ENCODE results near the gene IFNA2. TPM values are rescaled to one million over a fixed set of nuclear protein-coding genes. Genes with fewer than 3 reads are reported as not detected.
"Not testable (repeated sequence)": the region's sequence is repeated elsewhere in the genome, so short reads cannot be mapped to it uniquely, and the experiment has no call there.

IFNA2 gene
- not detected for total RNA-seq

DNA sequence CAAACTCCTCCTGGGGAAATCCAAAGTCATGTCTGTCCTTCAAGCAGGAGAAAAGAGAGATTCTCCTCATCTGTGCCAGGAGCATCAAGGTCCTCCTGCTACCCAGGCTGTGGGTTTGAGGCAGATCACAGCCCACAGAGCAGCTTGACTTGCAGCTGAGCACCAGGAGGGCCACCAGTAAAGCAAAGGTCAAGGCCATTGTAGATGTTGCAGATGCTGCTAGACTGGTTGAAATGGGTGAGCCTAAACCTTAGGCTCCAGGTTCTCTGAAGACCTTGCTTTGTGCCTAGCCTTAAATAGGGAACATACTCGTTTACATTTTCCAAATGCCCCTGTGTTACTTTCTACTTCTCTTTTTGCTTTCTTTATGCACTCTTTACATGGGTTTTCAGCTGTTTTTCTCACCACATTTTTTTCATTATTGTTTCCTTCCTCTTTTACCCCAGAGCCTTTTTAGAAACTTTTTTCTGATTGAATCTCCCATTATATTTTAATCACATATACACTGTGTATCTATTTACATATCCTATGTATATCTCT is at the start of gene IFNA2:
IFNA2 (minus strand) TSS at position 268 of the 540 bp plus-strand sequence; CDS start at position 199, 69 bp downstream.
- no peak for DNase-seq (ENCODE audit: low spot score)

- DNase-seq (ENCODE audit: low spot score) = not testable (repeated sequence)
Observed at GRCh38 chr9:21435015-21435383, 49.8 kb upstream of the IFNA2 start.

DNA sequence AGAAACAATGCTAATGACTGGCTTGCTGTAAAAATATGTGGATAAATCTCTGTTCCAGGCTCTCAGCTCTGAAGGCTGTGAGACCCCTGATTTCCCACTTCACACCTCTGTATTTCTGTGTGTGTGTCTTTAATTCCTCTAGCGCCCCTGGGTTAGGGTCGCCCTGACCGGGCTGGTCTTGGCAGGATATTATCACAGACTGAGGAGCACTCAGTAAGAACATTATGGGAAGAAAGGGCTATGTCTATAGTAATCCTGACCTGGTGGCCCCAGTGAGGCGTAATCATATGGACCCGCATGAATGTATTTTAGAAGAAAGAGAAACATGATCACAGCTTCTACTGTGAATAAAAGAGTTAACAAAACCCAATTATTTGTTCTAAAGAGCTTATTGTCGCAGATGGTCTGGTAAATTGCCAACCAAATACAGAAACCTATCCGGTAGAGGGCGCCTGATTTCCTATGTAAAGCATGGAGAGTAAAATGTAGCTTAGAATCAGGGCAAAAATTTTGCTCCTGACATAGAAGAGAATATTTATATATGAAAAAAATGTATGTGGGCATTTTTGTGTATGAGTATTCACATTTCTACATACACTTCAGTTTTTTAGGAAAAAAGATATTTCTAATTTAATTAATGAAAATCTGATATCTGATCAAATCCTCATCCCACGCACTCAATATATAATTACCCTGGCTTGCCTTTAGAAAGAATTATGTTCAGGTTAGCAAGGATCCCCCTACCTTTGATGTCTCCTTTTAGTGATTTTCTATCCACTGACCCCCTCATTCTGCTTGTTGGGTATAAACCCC is 49.2 kb upstream of the IFNA2 start:
- DNase-seq (ENCODE audit: low spot score) = peak; percentile 25

- no peak for DNase-seq (ENCODE audit: low spot score)
Observed at GRCh38 chr9:21432672-21433425, 47.7 kb upstream of the IFNA2 start.

DNA sequence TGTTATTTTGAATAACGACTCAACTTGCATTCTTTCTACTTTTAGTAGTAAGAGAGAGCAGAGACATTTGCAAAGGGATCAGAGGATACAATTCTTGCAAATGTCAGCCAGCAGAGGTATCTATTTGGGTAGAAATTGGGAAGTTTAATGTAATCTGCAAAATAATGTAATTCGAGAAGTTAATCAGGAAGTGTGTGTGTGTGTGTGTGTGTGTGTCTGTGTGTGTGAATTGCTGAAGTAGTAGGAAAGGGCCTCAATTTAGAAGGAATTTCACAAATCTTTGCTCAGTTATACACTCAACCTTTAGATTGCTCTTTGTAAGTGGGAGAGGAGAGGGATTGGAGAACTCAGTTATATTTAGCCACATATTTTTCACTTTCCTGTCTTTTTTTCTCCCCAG is 44.0 kb upstream of the IFNA2 start:
- no peak for DNase-seq (ENCODE audit: low spot score)

- DNase-seq (ENCODE audit: low spot score) = no peak
Observed at GRCh38 chr9:21428235-21428634, 43.0 kb upstream of the IFNA2 start.

- peak; percentile 33 for DNase-seq (ENCODE audit: low spot score)
Observed at GRCh38 chr9:21415493-21416267, 30.5 kb upstream of the IFNA2 start.

- DNase-seq (ENCODE audit: low spot score) = no peak
Observed at GRCh38 chr9:21414220-21414940, 29.2 kb upstream of the IFNA2 start.

GRCh38 chr9:21413624-21414023 is 28.4 kb upstream of the IFNA2 start:
- no peak for DNase-seq (ENCODE audit: low spot score)

- no peak for DNase-seq (ENCODE audit: low spot score)
Observed at GRCh38 chr9:21413151-21413550, 28.0 kb upstream of the IFNA2 start.

DNA sequence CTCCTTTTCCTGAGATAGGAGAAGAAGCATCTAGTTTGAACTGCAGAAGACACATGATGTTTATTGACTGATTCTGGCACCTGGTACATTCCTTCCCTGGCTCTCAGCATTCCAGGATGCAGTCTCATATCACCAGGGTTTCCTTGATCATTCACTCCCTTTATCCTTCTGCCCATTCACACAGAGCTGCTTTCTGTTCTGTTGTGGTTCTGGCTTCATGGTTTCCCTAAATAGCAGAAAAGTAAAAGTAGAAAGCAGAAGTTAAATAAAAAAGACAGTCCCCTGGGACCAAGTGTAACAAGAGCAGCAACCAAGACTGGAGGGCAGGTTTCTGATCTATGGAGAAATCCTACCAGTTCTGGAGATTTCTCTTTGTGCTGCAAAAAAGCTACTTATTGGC is 26.9 kb upstream of the IFNA2 start:
- DNase-seq (ENCODE audit: low spot score) = no peak

- DNase-seq (ENCODE audit: low spot score) = no peak
Observed at GRCh38 chr9:21408817-21409216, 23.6 kb upstream of the IFNA2 start, which contains the start of gene IFNA8. Gene IFNA8, plus strand, starts transcription at chr9:21409117. Its CDS starts 60 bp downstream, at chr9:21409177.

DNA sequence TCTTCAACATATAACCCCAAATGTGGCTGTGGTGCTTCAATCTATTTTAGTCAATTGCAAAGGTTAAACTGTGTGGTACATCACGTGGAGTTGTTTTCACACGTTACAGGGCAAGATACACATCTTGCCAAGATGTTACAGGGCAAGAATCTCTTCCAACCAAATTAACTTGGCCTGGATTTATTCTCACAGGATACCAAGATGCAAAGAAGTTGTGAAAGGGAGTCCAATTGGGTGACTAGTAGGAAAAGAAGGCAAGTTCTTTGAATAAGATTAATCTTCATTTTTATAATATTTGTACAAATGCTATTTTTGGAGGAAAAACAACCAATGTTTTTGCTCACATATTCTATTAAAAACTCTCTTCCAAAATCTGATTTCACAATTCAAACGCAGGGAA is 18.9 kb upstream of the IFNA2 start:
- DNase-seq (ENCODE audit: low spot score) = no peak

GRCh38 chr9:21402386-21403251 is 17.4 kb upstream of the IFNA2 start:
- DNase-seq (ENCODE audit: low spot score) = no peak

- DNase-seq (ENCODE audit: low spot score) = no peak
Observed at GRCh38 chr9:21399956-21400355, 14.8 kb upstream of the IFNA2 start.

GRCh38 chr9:21398955-21399489 is 13.8 kb upstream of the IFNA2 start:
- DNase-seq (ENCODE audit: low spot score) = no peak

DNA sequence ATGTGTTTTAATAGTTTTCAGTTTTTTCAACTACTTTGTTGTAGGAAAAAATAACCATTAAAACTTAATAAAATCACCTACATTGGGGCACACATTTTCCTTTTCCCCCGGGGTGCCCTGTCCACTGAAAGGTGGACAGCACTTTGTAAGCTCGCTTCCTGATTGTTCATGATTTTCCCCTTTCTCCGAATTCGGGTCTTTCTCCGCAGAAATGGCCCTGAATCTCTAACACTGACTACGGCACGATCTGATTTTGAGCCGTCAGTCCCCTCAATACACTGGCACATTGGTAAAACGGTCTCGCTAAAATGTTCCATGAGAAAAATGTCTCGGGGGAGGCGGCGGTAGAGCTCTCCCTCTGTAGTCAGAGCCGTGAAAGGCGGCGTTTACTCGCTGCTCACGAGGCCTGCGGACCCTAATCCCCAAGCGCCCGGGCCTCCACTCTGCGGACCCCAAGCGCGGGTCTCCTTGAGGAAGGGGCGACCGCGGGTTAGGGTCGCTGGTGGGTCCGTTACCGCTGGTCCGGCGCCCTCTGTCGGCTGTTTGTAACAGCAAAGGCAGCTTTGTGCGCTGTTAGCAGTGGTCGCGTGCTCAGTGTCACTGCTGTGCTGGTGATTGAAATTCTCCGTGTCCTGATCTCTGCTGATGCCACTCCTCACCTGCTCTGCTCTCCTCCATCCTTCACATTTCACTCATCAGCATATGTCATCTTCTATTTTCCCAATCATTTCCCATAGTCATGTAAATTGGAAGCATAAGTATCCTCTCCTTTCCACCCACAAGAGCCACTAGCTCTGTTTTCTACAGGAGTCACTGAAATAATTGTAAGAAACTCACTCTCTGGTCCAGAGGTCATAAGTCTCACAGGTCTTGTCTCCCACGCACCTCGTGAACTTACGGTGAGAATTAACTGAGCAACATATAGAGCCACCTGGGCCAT is 10.8 kb upstream of the IFNA2 start:
- peak; percentile 29 for DNase-seq (ENCODE audit: low spot score)

DNA sequence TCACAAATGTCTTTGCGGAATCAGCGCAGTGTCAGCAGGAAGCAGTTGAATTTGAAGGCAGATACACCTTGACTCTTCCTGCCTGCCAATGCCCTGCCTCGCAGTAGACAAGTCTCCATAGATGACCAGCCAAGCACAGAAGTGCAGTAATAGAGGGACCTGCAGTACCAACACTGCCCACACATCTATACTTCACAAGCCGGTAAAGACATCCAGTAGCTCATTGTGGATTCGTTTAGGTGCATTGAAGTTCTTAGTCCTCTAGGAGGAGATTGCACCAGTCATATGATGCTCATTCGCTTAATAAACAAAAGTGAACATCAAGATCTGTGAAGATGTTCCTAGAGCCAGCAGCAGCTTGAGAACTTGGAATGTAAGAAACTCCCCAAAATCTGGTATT is 7.1 kb upstream of the IFNA2 start:
- DNase-seq (ENCODE audit: low spot score) = no peak

DNA sequence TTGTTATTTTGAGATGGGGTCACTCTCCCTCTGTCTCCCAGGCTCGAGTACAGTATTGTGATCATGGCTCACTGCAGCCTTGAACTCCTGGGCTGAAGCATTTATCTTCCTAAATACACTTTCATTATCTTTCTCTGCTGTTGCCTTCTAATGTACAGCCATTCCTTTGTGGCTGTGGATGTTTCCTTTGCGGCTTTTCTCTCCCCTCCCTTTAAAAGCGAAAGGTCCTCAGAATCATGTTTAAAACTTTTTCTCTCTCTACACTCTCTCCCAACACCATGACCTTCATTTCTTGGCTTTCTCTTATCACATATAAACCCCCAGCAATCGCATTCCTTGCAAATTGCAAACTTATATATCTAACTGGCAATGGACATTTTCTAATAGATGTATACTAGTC is 1.6 kb downstream of the IFNA2 start:
- no peak for DNase-seq (ENCODE audit: low spot score)

Measured in mucosa of gallbladder (tissue), 1 donor.